ENCODE measurements around the gene SPRN.
"Not testable (repeated sequence)": the region's sequence is repeated elsewhere in the genome, so short reads cannot be mapped to it uniquely, and the experiment has no call there.

The SPRN gene

GRCh38 chr10:133424601-133425000 lies at the start of gene SPRN:
Gene SPRN (minus strand): TSS chr10:133424625. CDS start chr10:133423681, 944 bp downstream.
- DNase-seq (ENCODE audit: low spot score): not testable (repeated sequence)

- no peak for DNase-seq (ENCODE audit: low spot score)
Measured at GRCh38 chr10:133474027-133474426, 49.6 kb upstream of the SPRN start.

GRCh38 chr10:133473270-133473669 lies 48.8 kb upstream of the SPRN start:
- no peak for DNase-seq (ENCODE audit: low spot score)

- DNase-seq (ENCODE audit: low spot score): no peak
Measured at GRCh38 chr10:133471300-133472109, 47.1 kb upstream of the SPRN start.

GRCh38 chr10:133469205-133469604 lies 44.8 kb upstream of the SPRN start:
- not testable (repeated sequence) for DNase-seq (ENCODE audit: low spot score)

GRCh38 chr10:133467286-133467911 lies 43.0 kb upstream of the SPRN start:
- peak; percentile 4 for DNase-seq (ENCODE audit: low spot score)

GRCh38 chr10:133466683-133467275 lies 42.4 kb upstream of the SPRN start:
- no peak for DNase-seq (ENCODE audit: low spot score)

GRCh38 chr10:133465950-133466474 lies 41.6 kb upstream of the SPRN start:
- DNase-seq (ENCODE audit: low spot score): no peak

GRCh38 chr10:133465191-133465949 lies 40.9 kb upstream of the SPRN start:
- DNase-seq (ENCODE audit: low spot score): peak; percentile 6

- no peak for DNase-seq (ENCODE audit: low spot score)
Measured at GRCh38 chr10:133464582-133465031, 40.2 kb upstream of the SPRN start.

GRCh38 chr10:133462512-133463305 lies 38.3 kb upstream of the SPRN start:
- peak; percentile 4 for DNase-seq (ENCODE audit: low spot score)

GRCh38 chr10:133461841-133462240 lies 37.4 kb upstream of the SPRN start:
- peak; percentile 4 for DNase-seq (ENCODE audit: low spot score)

- no peak for DNase-seq (ENCODE audit: low spot score)
Measured at GRCh38 chr10:133461027-133461426, 36.6 kb upstream of the SPRN start.

- DNase-seq (ENCODE audit: low spot score): peak; percentile 5
Measured at GRCh38 chr10:133460208-133460769, 35.9 kb upstream of the SPRN start.

- peak; percentile 9 for DNase-seq (ENCODE audit: low spot score)
Measured at GRCh38 chr10:133459454-133460207, 35.2 kb upstream of the SPRN start.

GRCh38 chr10:133458710-133459453 lies 34.5 kb upstream of the SPRN start:
- peak; percentile 3 for DNase-seq (ENCODE audit: low spot score)

- peak; percentile 7 for DNase-seq (ENCODE audit: low spot score)
Measured at GRCh38 chr10:133458021-133458709, 33.7 kb upstream of the SPRN start.

- DNase-seq (ENCODE audit: low spot score): peak; percentile 6
Measured at GRCh38 chr10:133457100-133457841, 32.8 kb upstream of the SPRN start.
